GM12865 (cell line): ENCODE data around the gene USH2A.

Experiments used
- DNase-seq: peaks from one replicate; pipeline ENCODE4 v3.0.0; 2010; ENCODE audit warnings: low read depth
- H3K4me3 ChIP-seq: 2 replicates; pipeline ENCODE4 v1.5.1; 2011; ENCODE audit warnings: mild to moderate bottlenecking, low read depth, low read length, control low read depth
- TF ChIP-seq, protein P1 (sequence below): IDR thresholded peaks from 2 replicates; pipeline ENCODE4 v1.5.1; 2011; ENCODE audit warnings: low read length, control low read depth, low read depth, inconsistent platforms; ENCODE audit not compliant: insufficient read depth; ENCODE audit errors: missing control alignments

Gene USH2A

GRCh38 chr1:216422821-216423520 is at the start of gene USH2A:
Gene USH2A, minus strand, starts transcription at chr1:216423448. Its CDS starts 1,112 bp downstream, at chr1:216422336.
- TF ChIP-seq, protein P1, sequence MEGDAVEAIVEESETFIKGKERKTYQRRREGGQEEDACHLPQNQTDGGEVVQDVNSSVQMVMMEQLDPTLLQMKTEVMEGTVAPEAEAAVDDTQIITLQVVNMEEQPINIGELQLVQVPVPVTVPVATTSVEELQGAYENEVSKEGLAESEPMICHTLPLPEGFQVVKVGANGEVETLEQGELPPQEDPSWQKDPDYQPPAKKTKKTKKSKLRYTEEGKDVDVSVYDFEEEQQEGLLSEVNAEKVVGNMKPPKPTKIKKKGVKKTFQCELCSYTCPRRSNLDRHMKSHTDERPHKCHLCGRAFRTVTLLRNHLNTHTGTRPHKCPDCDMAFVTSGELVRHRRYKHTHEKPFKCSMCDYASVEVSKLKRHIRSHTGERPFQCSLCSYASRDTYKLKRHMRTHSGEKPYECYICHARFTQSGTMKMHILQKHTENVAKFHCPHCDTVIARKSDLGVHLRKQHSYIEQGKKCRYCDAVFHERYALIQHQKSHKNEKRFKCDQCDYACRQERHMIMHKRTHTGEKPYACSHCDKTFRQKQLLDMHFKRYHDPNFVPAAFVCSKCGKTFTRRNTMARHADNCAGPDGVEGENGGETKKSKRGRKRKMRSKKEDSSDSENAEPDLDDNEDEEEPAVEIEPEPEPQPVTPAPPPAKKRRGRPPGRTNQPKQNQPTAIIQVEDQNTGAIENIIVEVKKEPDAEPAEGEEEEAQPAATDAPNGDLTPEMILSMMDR: no peak
- no peak within 1 kb of the TSS for H3K4me3 ChIP-seq
- no peak for DNase-seq

- TF ChIP-seq, protein P1: no peak
- DNase-seq: no peak
- no peak overlapping the region for H3K4me3 ChIP-seq
Observed at GRCh38 chr1:216466162-216466801, 43.0 kb upstream of the USH2A start.

- DNase-seq: no peak
- no peak overlapping the region for H3K4me3 ChIP-seq
- TF ChIP-seq, protein P1: no peak
Observed at GRCh38 chr1:216464489-216464888, 41.2 kb upstream of the USH2A start.

GRCh38 chr1:216462066-216462775 is 39.0 kb upstream of the USH2A start:
- TF ChIP-seq, protein P1: no peak
- DNase-seq: no peak
- no peak overlapping the region for H3K4me3 ChIP-seq

GRCh38 chr1:216461466-216461865 is 38.2 kb upstream of the USH2A start:
- TF ChIP-seq, protein P1: no peak
- no peak overlapping the region for H3K4me3 ChIP-seq
- DNase-seq: no peak

DNA sequence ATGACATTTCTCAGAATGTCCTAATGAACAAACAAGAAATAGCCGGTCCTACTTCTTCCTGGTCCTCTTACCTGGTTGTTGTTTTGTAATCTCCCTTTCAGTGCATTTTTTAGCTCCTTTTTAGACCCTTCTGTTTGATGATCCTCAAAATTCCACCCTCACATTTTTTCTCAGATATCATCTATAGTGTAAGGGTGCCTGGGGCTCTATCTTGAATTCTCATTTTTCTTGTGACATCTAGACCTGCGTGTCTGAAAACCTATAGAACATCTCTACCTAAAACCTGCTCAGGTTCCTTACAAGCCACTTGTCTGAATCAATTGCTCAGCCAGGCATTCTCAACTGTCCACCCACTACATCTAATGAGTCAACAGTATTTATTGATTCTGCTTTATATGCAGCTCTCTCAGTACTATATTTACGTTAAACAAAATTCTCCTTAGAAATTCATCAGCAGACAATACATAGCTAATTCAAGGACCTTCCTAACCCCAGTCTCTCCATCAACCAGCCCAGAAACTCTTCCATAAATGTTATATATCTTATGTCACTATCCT is 36.5 kb upstream of the USH2A start:
- no peak for DNase-seq
- TF ChIP-seq, protein P1: no peak
- no peak overlapping the region for H3K4me3 ChIP-seq
